Right lobe of liver (tissue), 6 donors: ENCODE results near the gene MOGAT3. TPM values are rescaled to one million over a fixed set of nuclear protein-coding genes. Genes with fewer than 3 reads are reported as not detected.

Source experiments
- ATAC-seq, 4 donors: fragments of 200-7000 bp; cut with Tn5 transposase; one replicate each; pipeline ENCODE4 v1.9.1; 2020; ENCODE audit warnings: mild to moderate bottlenecking in 4 of 4, moderate library complexity in 4 of 4
- DNase-seq, 3 donors: peaks; one replicate each; pipeline ENCODE4 v3.0.0-alpha.2; 2020
- H3K27ac ChIP-seq, 3 donors: fragments of 200-600 bp; one replicate each; pipeline ENCODE4 v1.8.0; 2022
- H3K27me3 ChIP-seq, 2 donors: fragments of 200-600 bp; one replicate each; pipeline ENCODE4 v1.8.0; 2022
- H3K36me3 ChIP-seq, 4 donors: fragments of 200-600 bp; sonication (generic) in 1 of 4; one replicate each; pipeline versions ENCODE4 v1.5.1 to v1.8.0; 2017 to 2022; ENCODE audit warnings: control low read depth in 1 of 4
- H3K4me1 ChIP-seq, 4 donors: fragments of 200-600 bp; sonication (generic) in 1 of 4; one replicate each; pipeline versions ENCODE4 v1.5.1 to v1.8.0; 2017 to 2022; ENCODE audit warnings: control low read depth in 1 of 4
- H3K4me3 ChIP-seq, 3 donors: fragments of 200-600 bp; one replicate each; pipeline ENCODE4 v1.8.0; 2022
- H3K9me3 ChIP-seq, 4 donors: fragments of 200-600 bp; sonication (generic) in 1 of 4; one replicate each; pipeline versions ENCODE4 v1.5.1 to v1.8.0; 2017 to 2022; ENCODE audit warnings: control low read depth in 1 of 4
- POLR2A ChIP-seq: fragments of 450-650 bp; IDR thresholded peaks from one replicate; pipeline ENCODE4 v1.6.1; 2017; ENCODE audit warnings: antibody characterized with exemption, mild to moderate bottlenecking
- WGBS: methylation state at CpG from one replicate; pipeline ENCODE4 v1.1.6; 2018; ENCODE audit warnings: low coverage, low lambda C conversion rate; ENCODE audit not compliant: insufficient coverage; ENCODE audit errors: missing lambda C conversion rate; 5-methylcytosine and 5-hydroxymethylcytosine counted together
- intact Hi-C, 2 donors: fragments of 100-400 bp; cut with DNase I; formaldehyde crosslinking; loops; one replicate each; pipeline versions ENCODE4 v1.11.2 to v1.14.1; 2022
- total RNA-seq, 6 experiments: library from RNA; depleted of rRNA in 2 of 6; stranded (reverse); fragments of >200 nt in 2 of 6; fragmentation: NEBNext Ultra II Directional in 3 of 6; extraction: Animal tissue kit (Norgen Biotek cat#: 25700) in 3 of 6; gene quantifications; one replicate each; pipeline versions ENCODE4 v1.1.0 to v1.2.4, GENCODE V29; 2016 to 2023
- TF ChIP-seq, protein P1 (sequence below), 4 donors: fragments of 200-600 bp in 3 of 4; fragments of 450-650 bp in 1 of 4; IDR thresholded peaks; one replicate each; pipeline versions ENCODE4 v1.5.1 to v1.8.0; 2016 to 2022; ENCODE audit warnings: antibody characterized with exemption in 4 of 4, mild to moderate bottlenecking in 2 of 4
- donor health status: DM: no; HTN: yes; CAD: no.
- donor health status: DM: no; HTN: no; CAD: no.
- donor health status: DM: no; HTN: no; CAD: no.
- donor health status: DM: no; HTN: yes; CAD: no.
- donor health status: DM: no; HTN: yes; CAD: no.

The MOGAT3 gene
- total RNA-seq, 6 experiments from 2014 or later: 8.4 to 28.6 (median 15.7) TPM

DNA sequence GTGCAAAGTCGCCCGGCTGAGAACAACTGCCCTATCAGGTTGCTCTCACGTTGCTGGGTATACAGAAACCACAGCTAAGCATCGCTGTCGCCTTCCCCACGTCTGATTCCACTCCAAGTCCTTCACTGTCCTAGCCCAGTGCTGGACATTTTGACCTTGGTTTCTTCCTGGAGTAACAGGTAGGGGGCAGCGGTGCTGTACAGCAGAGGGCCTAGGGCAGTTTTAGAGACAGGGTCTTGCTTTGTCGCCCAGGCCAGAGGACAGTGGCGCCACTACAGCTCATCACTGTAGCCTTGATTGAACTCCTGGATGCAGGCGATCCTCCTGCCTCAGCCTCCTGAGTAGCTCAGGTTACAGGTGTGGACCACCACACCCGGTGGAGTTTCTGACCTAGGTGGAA, 34.2 kb upstream of the MOGAT3 start:
- no peak for DNase-seq
- Histone ChIP-seq H3K9me3 (no peaks in the 10 kb centered on the region), H3K4me3 (no peak overlapping the region), H3K27me3 (no peaks in the 10 kb centered on the region), H3K4me1 (peaks cover 0 to 43% (median 19%) of the 10 kb centered on the region in 4 donors), H3K27ac (no peak overlapping the region), H3K36me3 (peaks cover 0 to 8% (median 2%) of the 10 kb centered on the region in 4 donors)
- intact Hi-C loops: no loop called here
- no CpG with 5 or more reads among the region's 11 CpGs for WGBS
- TF ChIP-seq POLR2A: no peak
- TF ChIP-seq, protein P1, sequence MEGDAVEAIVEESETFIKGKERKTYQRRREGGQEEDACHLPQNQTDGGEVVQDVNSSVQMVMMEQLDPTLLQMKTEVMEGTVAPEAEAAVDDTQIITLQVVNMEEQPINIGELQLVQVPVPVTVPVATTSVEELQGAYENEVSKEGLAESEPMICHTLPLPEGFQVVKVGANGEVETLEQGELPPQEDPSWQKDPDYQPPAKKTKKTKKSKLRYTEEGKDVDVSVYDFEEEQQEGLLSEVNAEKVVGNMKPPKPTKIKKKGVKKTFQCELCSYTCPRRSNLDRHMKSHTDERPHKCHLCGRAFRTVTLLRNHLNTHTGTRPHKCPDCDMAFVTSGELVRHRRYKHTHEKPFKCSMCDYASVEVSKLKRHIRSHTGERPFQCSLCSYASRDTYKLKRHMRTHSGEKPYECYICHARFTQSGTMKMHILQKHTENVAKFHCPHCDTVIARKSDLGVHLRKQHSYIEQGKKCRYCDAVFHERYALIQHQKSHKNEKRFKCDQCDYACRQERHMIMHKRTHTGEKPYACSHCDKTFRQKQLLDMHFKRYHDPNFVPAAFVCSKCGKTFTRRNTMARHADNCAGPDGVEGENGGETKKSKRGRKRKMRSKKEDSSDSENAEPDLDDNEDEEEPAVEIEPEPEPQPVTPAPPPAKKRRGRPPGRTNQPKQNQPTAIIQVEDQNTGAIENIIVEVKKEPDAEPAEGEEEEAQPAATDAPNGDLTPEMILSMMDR (IDR thresholded peaks at IDR 0.05): peak; percentile 21 to 38 (median 30)
- no peak for ATAC-seq

DNA sequence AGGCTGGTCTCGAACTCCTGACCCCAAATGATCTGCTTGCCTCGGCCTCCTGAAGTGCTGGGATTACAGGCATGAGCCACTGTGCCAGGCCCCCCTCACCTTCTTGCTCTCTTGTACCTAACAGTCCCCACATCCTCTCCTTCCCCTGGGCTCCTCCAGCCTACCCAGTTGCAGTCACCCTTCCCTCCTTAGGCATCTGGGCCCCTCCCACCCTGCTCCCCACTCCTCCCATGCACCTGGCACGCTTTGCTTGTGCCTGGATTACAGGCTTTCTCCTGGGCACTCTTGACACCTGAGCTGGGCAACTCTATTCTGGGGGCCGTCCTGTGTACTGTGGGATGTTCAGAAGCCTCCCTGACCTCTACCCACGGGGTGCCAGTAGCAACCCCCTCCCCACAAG, 33.8 kb upstream of the MOGAT3 start:
- Histone ChIP-seq H3K4me3 (no peak overlapping the region), H3K9me3 (no peaks in the 10 kb centered on the region), H3K36me3 (peaks cover 0 to 4% (median under 1%) of the 10 kb centered on the region in 4 donors), H3K27me3 (no peaks in the 10 kb centered on the region), H3K4me1 (peaks cover 0 to 47% (median 21%) of the 10 kb centered on the region in 4 donors), H3K27ac (no peak overlapping the region)
- no peak for DNase-seq
- ATAC-seq: no peak
- TF ChIP-seq POLR2A: no peak
- TF ChIP-seq, protein P1 (IDR thresholded peaks at IDR 0.05): no peak
- intact Hi-C loops: no loop called here
- WGBS: 80% methylated on average over 3 of the region's 5 CpGs

DNA sequence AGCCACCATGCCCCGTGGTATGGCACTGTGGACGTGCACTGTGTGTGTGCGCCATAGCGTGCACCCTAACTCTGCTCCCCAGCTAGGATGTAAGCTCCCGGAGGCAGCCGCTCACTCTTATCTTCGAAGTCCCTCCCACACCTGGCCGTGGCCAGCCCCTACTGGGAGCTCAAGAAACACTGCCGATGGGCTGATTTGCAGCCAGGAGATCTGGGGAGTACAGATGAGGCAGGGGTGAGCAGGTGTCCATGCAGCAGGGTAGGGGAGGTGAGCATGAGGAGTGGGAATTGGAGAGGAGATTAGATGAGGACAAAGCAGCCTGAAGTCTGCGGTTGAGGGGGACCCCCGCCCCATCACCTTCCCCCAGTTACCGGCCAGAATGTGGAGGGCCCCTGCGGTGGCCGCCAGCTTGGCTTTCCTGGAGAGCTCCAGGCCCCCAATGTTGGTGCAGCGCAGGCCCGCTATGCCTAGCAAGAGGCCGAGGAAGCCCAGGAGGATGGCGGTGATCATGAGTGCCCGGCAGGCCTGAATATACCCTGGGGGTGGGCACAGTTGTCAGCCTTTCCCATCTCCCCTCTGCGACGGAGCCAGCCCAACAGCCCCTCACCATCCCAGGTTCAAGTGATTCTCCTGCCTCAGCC, 33.2 kb upstream of the MOGAT3 start:
- no peaks in the 10 kb centered on the region for H3K9me3 ChIP-seq
- intact Hi-C loops: no loop called here
- no peak for TF ChIP-seq POLR2A
- TF ChIP-seq, protein P1 (IDR thresholded peaks at IDR 0.05): no peak
- H3K4me3 ChIP-seq: no peak overlapping the region
- no peak overlapping the region for H3K27ac ChIP-seq
- H3K4me1 ChIP-seq: peaks cover 0 to 52% (median 22%) of the 10 kb centered on the region in 4 donors
- peaks cover 0 to 4% (median 0%) of the 10 kb centered on the region in 4 donors for H3K36me3 ChIP-seq
- 58% methylated on average over 3 of the region's 21 CpGs for WGBS
- H3K27me3 ChIP-seq: no peaks in the 10 kb centered on the region
- DNase-seq (no peak), ATAC-seq (no peak)

DNA sequence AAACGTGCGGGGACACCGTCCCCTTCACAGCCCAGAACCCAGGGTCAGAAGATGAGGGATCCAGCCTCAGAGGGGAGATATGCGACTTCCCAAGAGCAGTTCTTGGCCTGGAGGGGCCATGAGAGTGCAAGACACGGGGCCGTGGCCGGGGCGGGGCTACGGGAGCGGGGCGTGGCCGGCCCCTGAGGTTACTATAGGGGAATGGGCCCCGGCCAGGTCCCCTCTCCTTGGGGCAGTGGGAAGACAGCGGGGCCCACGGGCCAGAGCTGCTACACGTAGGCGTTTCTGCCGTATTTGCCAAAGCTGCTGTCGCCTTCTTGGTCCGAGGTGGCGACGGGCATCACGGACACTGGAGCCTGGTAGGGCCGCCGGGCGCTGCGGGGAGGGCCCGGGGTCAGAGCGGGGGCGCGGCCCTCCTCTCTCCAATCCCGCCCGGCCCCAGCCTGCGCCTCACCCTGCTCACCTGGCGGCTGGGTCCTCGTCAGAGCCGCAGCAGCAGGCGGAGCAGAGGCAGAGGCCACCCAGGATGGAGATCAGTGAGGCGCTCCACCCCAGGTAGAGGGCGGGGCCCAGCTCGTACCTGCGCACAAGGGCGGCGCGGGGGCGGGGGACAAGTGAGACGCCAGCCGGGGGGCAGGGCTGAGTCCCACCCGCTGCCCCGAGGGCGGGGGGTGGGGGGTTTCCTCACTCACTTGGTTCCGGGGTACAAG, 31.5 kb upstream of the MOGAT3 start:
- peak overlapping the region; percentile 25 to 50 (median 31) for H3K4me3 ChIP-seq
- H3K9me3 ChIP-seq: no peaks in the 10 kb centered on the region
- peak overlapping the region; percentile 58 to 81 (median 81) for H3K27ac ChIP-seq
- WGBS: 40% methylated on average over 1 of the region's 52 CpGs
- H3K36me3 ChIP-seq: peaks cover 0 to 6% (median 0%) of the 10 kb centered on the region in 4 donors
- H3K27me3 ChIP-seq: no peaks in the 10 kb centered on the region
- intact Hi-C loops: no loop called here
- TF ChIP-seq, protein P1 (IDR thresholded peaks at IDR 0.05): no peak
- TF ChIP-seq POLR2A: no peak
- DNase-seq (peak in 2 of 3 donors; percentile 50 to 73), ATAC-seq (peak; percentile 56 to 75 (median 65))
- peaks cover 0 to 36% (median 14%) of the 10 kb centered on the region in 4 donors for H3K4me1 ChIP-seq
